Activated CD4-positive, alpha-beta T cell treated with anti-CD3 and anti-CD28 coated beads for 48 hours (primary cell): ENCODE data around the gene VPS4A.

Experiments used
- DNase-seq: peaks from one replicate; pipeline ENCODE4 v3.0.0-alpha.2; 2020

The VPS4A gene

DNA sequence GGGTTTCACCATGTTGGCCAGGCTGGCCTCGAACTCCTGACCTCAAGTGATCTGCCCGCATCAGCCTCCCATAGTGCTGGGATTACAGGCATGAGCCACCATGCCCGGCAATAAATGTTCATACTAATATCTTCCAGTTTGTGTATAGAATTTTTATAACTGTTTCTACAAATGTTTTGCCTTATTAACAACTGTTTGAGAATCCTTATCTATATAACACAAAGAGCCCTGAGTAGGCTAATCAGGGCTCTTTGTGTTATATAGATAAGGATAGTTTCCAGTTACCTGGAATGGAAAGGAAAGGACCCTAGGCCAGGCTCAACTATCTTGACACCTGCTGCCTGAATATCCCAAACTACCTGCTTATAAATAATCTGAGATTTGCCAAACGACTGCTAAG, 57.7 kb downstream of the VPS4A start:
- no peak for DNase-seq

DNA sequence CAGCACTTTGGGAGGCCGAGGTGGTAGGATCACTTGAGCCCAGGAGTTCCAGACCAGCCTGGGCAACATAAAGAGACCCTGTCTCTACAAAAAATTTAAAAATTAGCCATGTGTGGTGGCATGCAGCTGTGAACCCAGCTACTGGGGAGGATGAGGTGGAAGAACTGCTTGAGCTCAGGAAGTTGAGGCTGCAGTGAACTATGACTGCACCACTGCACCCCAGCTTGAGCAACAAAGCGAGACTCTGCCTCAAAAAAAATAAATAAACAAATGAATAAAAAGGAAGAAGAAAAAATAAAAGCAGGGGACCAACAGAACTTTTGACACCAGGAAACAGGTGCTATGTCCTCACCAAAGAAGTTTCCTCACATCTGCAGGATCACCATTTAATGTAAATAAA, 60.4 kb downstream of the VPS4A start:
- DNase-seq: no peak

DNA sequence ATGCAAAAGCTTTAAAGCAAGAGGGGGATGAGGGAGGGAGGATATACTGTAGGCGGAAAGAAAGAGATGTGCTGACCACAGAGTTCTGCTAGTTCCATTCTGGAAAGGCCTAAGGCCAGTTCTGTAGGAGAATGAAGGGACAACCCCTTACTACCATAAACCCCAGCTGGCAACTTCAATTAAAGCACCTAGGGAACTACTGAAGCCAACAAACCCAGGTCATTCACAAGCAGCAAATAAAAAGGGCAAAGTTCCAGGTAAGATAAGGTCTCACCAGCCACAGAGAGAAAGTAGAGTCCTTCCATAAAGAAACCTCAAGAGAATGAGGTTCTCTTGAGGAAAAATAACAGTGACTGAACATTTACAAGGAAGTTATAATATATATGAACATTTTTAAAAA, 61.9 kb downstream of the VPS4A start:
- DNase-seq: no peak
